HG03060 (cell line): Measurements from ENCODE around the gene WDFY4.

Experiments
- ATAC-seq: cut with Tn5 transposase; IDR thresholded peaks from one replicate; pipeline ENCODE4 v1.9.1; 2021; ENCODE audit warnings: low read depth, moderate number of reproducible peaks; ENCODE audit not compliant: unreplicated experiment

Gene WDFY4

GRCh38 chr10:48806342-48806741 lies 121.7 kb downstream of the WDFY4 start:
- ATAC-seq = no peak

GRCh38 chr10:48807791-48808470 lies 123.3 kb downstream of the WDFY4 start:
- no peak for ATAC-seq

GRCh38 chr10:48809261-48809660 lies 124.6 kb downstream of the WDFY4 start:
- no peak for ATAC-seq

- no peak for ATAC-seq
Observed at GRCh38 chr10:48811461-48811860, 126.8 kb downstream of the WDFY4 start.

GRCh38 chr10:48811917-48812316 lies 127.2 kb downstream of the WDFY4 start:
- no peak for ATAC-seq

GRCh38 chr10:48813291-48813690 lies 128.6 kb downstream of the WDFY4 start:
- ATAC-seq = no peak

- no peak for ATAC-seq
Observed at GRCh38 chr10:48813825-48814224, 129.2 kb downstream of the WDFY4 start.

GRCh38 chr10:48814933-48815332 lies 130.3 kb downstream of the WDFY4 start:
- no peak for ATAC-seq

GRCh38 chr10:48817141-48817540 lies 132.5 kb downstream of the WDFY4 start:
- ATAC-seq = no peak

GRCh38 chr10:48818081-48818480 lies 133.4 kb downstream of the WDFY4 start:
- ATAC-seq = no peak

- ATAC-seq = no peak
Observed at GRCh38 chr10:48818861-48819520, 134.3 kb downstream of the WDFY4 start.

GRCh38 chr10:48819783-48820182 lies 135.1 kb downstream of the WDFY4 start:
- no peak for ATAC-seq

- no peak for ATAC-seq
Observed at GRCh38 chr10:48820231-48820630, 135.6 kb downstream of the WDFY4 start.

- no peak for ATAC-seq
Observed at GRCh38 chr10:48820699-48821098, 136.0 kb downstream of the WDFY4 start.

- ATAC-seq = no peak
Observed at GRCh38 chr10:48821111-48821510, 136.4 kb downstream of the WDFY4 start.

GRCh38 chr10:48821692-48822091 lies 137.0 kb downstream of the WDFY4 start:
- ATAC-seq = no peak

GRCh38 chr10:48833674-48834073 lies 149.0 kb downstream of the WDFY4 start:
- no peak for ATAC-seq

- ATAC-seq = no peak
Observed at GRCh38 chr10:48834189-48834965, 149.7 kb downstream of the WDFY4 start.

GRCh38 chr10:48835781-48836180 lies 151.1 kb downstream of the WDFY4 start:
- no peak for ATAC-seq

GRCh38 chr10:48836605-48837004 lies 151.9 kb downstream of the WDFY4 start:
- ATAC-seq = no peak

- ATAC-seq = no peak
Observed at GRCh38 chr10:48838834-48839233, 154.2 kb downstream of the WDFY4 start.
